HepG2 (cell line): ENCODE results near the gene POP7. TPM values are rescaled to one million over a fixed set of nuclear protein-coding genes. Genes with fewer than 3 reads are reported as not detected.

Source experiments
- AHR ChIP-seq: IDR thresholded peaks from 2 replicates; pipeline ENCODE4 v1.6.1; 2018; ENCODE audit warnings: missing genetic modification reagents, missing compliant biosample characterization
- DMAP1 ChIP-seq: IDR thresholded peaks from 2 replicates; pipeline ENCODE4 v1.6.1; 2016
- GABPA ChIP-seq, 2 experiments: IDR thresholded peaks; 2 replicates each; pipeline ENCODE4 v1.6.1; 2011 to 2016; ENCODE audit warnings: low read depth in 2 of 2, low read length in 1 of 2, missing biosample characterization in 1 of 2, missing genetic modification characterization in 1 of 2
- HMGA1 ChIP-seq: sonication (generic); formaldehyde crosslinking; conservative IDR thresholded peaks from 2 replicates; pipeline ENCODE4 v1.4.0; 2020; ENCODE audit warnings: missing genetic modification reagents
- KIAA2018 ChIP-seq: sonication (generic); formaldehyde crosslinking; IDR thresholded peaks from 2 replicates; pipeline ENCODE4 v1.5.0; 2020; ENCODE audit warnings: mild to moderate bottlenecking, missing genetic modification reagents, borderline replicate concordance
- REPIN1 ChIP-seq: sonication (generic); formaldehyde crosslinking; IDR thresholded peaks from 2 replicates; pipeline ENCODE4 v1.8.0; 2022; ENCODE audit warnings: missing genetic modification reagents, low read depth, mild to moderate bottlenecking, borderline replicate concordance
- ZBTB49 ChIP-seq: sonication (generic); formaldehyde crosslinking; IDR thresholded peaks from 2 replicates; pipeline ENCODE4 v1.4.0; 2020; ENCODE audit warnings: missing genetic modification reagents, borderline replicate concordance
- ZMYM4 ChIP-seq: sonication (generic); formaldehyde crosslinking; IDR thresholded peaks from 2 replicates; pipeline ENCODE4 v1.8.1; 2023; ENCODE audit warnings: mild to moderate bottlenecking, missing genetic modification reagents
- ZNF207 ChIP-seq: fragments of 450-650 bp; IDR thresholded peaks from 2 replicates; pipeline ENCODE4 v1.6.1; 2016; ENCODE audit warnings: antibody characterized with exemption, borderline replicate concordance
- ZNF777 ChIP-seq: sonication (generic); formaldehyde crosslinking; IDR thresholded peaks from 2 replicates; pipeline ENCODE4 v1.4.0; 2020; ENCODE audit warnings: missing genetic modification reagents
- ZSCAN9 ChIP-seq: IDR thresholded peaks from 2 replicates; pipeline ENCODE4 v1.6.1; 2016; ENCODE audit warnings: borderline replicate concordance
- polyA plus RNA-seq, 8 experiments: library from polyadenylated mRNA; depleted of rRNA in 3 of 8; stranded (reverse) in 7 of 8; unstranded in 1 of 8; fragments of >200 nt; fragmentation: Illumina TruSeq in 4 of 8; extraction: Trizol in 4 of 8; gene quantifications; 2 replicates each; pipeline versions ENCODE4 v1.2.1 to v1.2.3, GENCODE V29; 2011 to 2016; ENCODE audit warnings: low read depth in 4 of 8, missing spikeins in 1 of 8, mixed read lengths in 1 of 8; ENCODE audit not compliant: insufficient read depth in 1 of 8
- total RNA-seq, 5 experiments: library from RNA; depleted of rRNA; stranded (reverse); fragments of >200 nt; fragmentation: Illumina TruSeq; extraction: Trizol; gene quantifications; 2 replicates each; pipeline ENCODE4 v1.2.3, GENCODE V29; 2016; ENCODE audit warnings: low read depth in 1 of 5
- TF ChIP-seq, protein P1 (sequence below): sonication (generic); formaldehyde crosslinking; IDR thresholded peaks from 2 replicates; pipeline ENCODE4 v1.5.0; 2020; ENCODE audit warnings: missing genetic modification reagents, mild to moderate bottlenecking, borderline replicate concordance
- TF ChIP-seq, protein P2 (sequence below): sonication (generic); formaldehyde crosslinking; IDR thresholded peaks from 2 replicates; pipeline ENCODE4 v1.4.0; 2020; ENCODE audit warnings: mild to moderate bottlenecking, missing genetic modification reagents
- TF ChIP-seq, protein P3 (sequence below): sonication (generic); formaldehyde crosslinking; IDR thresholded peaks from 2 replicates; pipeline ENCODE4 v1.8.0; 2022; ENCODE audit warnings: low read depth, missing genetic modification reagents

The POP7 gene
- total and polyA plus RNA-seq, 2 of the 13 experiments (the other 11 are each of a cell fraction or from before 2014, with no cell fraction given) = 63.9 to 91.1 TPM

- TF ChIP-seq, protein P1, sequence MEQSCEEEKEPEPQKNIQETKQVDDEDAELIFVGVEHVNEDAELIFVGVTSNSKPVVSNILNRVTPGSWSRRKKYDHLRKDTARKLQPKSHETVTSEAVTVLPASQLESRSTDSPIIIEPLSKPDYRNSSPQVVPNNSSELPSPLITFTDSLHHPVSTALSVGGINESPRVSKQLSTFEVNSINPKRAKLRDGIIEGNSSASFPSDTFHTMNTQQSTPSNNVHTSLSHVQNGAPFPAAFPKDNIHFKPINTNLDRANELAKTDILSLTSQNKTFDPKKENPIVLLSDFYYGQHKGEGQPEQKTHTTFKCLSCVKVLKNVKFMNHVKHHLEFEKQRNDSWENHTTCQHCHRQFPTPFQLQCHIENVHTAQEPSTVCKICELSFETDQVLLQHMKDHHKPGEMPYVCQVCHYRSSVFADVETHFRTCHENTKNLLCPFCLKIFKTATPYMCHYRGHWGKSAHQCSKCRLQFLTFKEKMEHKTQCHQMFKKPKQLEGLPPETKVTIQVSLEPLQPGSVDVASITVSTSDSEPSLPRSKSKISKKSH (CRISPR knock-in tag) = no peak
- TF ChIP-seq, protein P2, sequence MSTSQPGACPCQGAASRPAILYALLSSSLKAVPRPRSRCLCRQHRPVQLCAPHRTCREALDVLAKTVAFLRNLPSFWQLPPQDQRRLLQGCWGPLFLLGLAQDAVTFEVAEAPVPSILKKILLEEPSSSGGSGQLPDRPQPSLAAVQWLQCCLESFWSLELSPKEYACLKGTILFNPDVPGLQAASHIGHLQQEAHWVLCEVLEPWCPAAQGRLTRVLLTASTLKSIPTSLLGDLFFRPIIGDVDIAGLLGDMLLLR (CRISPR knock-in tag) = no peak; the same call in 1 of the 2 replicates
- TF ChIP-seq, protein P3, sequence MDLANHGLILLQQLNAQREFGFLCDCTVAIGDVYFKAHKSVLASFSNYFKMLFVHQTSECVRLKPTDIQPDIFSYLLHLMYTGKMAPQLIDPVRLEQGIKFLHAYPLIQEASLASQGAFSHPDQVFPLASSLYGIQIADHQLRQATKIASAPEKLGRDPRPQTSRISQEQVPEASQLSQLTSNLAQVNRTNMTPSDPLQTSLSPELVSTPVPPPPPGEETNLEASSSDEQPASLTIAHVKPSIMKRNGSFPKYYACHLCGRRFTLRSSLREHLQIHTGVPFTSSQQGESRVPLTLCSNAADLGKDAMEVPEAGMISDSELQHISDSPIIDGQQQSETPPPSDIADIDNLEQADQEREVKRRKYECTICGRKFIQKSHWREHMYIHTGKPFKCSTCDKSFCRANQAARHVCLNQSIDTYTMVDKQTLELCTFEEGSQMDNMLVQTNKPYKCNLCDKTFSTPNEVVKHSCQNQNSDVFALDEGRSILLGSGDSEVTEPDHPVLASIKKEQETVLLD (CRISPR knock-in tag) = no peak
- no peak for TF ChIP-seq ZSCAN9 (CRISPR knock-in tag)
- TF ChIP-seq REPIN1 = no peak
- TF ChIP-seq ZNF777 (CRISPR knock-in tag) = peak; percentile 50; the same call in 1 of the 2 replicates
- TF ChIP-seq KIAA2018 = no peak
- no peak for TF ChIP-seq AHR
- no peak for TF ChIP-seq ZMYM4
- TF ChIP-seq ZBTB49 = no peak
- no peak for TF ChIP-seq HMGA1 (CRISPR knock-in tag)
- TF ChIP-seq GABPA (IDR thresholded peaks at IDR 0.05; ENCODE audit: low read depth, low read length) = no peak
- no peak for TF ChIP-seq GABPA (CRISPR knock-in tag; IDR thresholded peaks at IDR 0.05; ENCODE audit: low read depth)
- TF ChIP-seq ZNF207 = no peak
- no peak for TF ChIP-seq DMAP1 (CRISPR knock-in tag)
Measured at GRCh38 chr7:100720671-100721504, 15.0 kb downstream of the POP7 start (continued).
